Activated CD4-positive, CD25-positive, alpha-beta regulatory T cell treated with anti-CD3 and anti-CD28 coated beads, Interleukin-2, amount 50 U/mL, for 16 hours (primary cell): ENCODE measurements around the gene PARVB.

Source experiments
- DNase-seq: peaks from one replicate; pipeline ENCODE4 v3.0.0-alpha.2; 2020; ENCODE audit warnings: low read depth, low spot score

Gene PARVB

DNA sequence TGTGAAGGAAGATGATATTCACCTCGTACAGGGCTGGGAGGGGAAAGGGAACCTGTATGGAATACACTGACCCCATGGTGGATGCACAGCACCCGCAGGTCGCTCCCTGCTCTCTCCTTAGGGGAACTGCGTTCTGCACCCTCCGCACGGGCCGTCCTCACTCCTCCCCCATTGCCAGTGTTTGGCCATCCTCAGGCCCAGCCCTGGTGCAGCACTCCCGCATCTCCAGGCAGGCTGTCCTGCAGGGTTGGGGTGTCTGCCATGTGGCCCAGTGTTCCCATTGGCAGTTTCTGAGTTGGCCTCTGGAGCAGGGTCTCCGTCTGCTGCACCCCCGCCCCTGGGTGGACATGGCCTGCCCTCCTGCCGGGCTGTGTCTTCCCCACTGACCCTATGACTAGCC lies 137.6 kb downstream of the PARVB start:
- DNase-seq, result no peak

- no peak for DNase-seq
These were observed 138.9 kb downstream of the PARVB start for GRCh38 chr22:44162960-44163359.

GRCh38 chr22:44163536-44163935 lies 139.4 kb downstream of the PARVB start:
- no peak for DNase-seq

DNA sequence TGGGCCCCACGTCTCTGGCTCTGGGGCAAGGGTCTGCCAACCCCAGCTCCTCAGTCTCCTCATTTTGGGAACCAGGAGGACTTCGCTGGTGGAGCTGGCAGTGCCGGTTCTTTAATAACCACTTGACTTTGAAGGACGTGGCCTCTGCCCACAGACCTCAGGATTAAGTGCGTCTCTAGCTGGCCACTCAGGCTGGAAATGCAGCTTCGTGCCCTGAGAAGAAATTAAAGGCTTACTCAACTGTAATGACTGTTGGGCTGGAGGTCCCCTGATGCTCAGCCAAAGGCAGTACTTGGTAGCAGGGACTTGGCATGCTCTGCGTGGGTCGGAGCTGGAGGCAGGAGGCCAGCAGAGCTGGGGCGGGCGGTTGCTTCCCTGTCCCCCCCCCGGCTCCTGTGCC lies 139.9 kb downstream of the PARVB start:
- DNase-seq, result no peak

- DNase-seq, result no peak
These were observed 141.3 kb downstream of the PARVB start for GRCh38 chr22:44165286-44165874.

GRCh38 chr22:44166498-44167276 lies 142.6 kb downstream of the PARVB start:
- DNase-seq, result no peak

DNA sequence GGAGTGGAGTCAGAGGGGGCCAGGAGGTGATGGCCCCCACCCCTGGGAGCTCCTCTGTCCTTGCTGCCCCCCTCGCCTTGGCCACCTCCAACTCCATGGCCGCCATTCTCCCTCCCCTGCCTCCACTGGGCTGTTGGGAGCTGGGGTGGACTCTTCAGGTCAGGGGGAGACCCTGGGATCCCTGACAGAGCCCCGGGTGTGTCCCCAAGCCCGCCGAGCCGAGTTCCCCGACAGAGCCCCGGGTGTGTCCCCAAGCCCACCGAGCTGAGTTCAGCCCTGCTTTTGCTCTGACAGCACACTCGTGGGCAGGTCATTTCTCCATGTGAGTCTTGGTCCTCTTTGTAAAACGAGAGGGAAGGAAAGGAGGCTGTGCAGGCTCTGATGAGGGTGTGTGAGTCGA lies 143.4 kb downstream of the PARVB start:
- no peak for DNase-seq

DNA sequence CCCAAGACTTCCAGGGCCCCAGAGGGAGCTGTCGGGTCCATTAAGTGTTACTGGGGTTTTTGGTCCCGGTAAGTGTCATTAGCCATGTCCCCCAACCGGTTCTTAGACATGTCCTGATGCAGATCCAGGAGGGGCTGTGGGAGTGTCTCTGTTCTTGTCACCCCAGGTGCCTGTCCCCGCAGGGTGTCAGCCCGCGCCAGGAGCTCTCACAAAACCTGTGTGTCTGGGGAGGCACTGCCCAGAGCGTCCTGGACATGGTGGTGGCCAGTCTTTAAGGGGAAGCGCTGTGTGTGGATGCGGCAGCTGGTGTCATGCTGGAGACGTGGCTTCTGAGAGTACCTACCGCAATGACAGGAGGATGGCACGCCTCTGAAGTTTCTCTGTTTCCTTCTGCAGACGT lies 144.1 kb downstream of the PARVB start:
- no peak for DNase-seq

- DNase-seq, result no peak
These were observed 146.4 kb downstream of the PARVB start for GRCh38 chr22:44170470-44170869.

- DNase-seq, result no peak
These were observed 147.5 kb downstream of the PARVB start for GRCh38 chr22:44171561-44171960.

GRCh38 chr22:44172370-44173108 lies 148.4 kb downstream of the PARVB start:
- no peak for DNase-seq

DNA sequence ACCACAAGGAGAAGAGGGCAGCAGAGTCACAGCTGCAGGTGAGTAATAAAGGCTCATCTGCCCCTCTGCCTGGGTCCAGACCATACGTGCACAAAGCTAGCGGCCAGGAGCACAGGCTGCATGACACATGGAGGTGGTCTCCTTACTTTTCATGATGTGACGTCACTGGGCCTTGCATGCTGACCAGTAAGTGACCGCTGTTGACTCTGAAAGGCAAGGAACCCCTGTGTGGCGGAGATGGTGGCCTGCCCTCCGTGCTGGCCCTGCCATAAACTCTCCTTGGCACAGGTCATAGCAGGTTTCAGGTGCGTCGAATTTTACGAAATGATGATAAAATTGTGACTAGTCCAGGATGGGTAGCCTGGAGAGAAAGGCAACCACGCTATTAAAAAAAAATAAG lies 149.1 kb downstream of the PARVB start:
- no peak for DNase-seq

DNA sequence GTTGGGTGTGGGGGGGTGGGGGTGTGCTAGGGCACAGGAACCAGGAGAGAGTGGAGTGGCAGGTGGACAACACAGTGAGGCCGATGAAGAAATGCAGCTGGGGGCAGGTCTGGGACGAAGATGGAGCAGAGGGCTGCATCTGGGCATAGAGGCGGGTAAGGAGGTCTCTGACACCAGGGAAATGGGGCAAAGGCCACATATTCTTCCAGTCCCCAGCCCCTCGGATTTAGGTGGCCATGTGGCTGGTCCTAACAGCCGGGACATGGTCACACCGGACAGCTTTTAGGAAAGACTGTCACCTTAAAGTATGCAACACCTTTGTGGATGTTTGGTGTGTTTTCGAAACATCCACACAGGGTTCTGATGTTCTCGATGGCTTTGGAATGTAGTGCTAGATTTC lies 151.6 kb downstream of the PARVB start:
- DNase-seq, result no peak

GRCh38 chr22:44179196-44179988 lies 155.3 kb downstream of the PARVB start:
- no peak for DNase-seq

DNA sequence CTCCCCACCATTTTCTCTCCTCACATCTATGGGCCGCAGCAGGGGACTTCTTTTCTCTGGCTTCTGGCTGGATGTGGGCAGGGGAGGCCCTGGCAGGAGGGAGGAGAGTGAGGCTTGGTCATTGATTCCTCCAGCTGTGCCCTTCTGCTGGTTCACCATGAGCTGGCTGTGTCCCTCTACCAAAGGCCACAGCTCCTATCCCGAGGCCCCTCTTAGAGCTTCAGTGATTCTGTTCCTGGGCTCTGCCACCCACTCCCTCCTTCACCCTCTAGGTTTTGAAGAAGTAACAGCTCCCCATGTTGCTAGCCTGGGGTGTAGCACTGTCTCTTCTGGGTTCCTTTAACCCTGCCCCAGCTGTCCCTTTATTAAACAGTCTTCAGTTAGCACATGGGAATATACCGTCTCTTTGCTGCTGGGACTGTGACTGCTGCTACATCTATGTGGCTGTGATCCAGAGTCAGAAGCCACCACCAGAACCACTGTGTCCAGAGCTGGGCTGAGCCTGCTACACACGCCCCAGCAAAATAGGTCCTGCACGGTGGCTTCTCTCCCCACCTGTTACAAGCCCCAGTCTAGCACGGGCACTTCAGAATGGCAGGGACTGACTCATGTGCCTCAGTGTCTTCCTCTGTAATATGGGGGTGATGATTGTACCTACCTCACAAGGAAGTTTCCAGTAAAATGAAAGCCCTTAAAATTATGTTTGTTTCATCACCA lies 156.0 kb downstream of the PARVB start:
- no peak for DNase-seq

GRCh38 chr22:44180706-44181032 lies 156.6 kb downstream of the PARVB start, which contains the start of gene PARVG:
PARVG (plus strand) TSS chr22:44180925; CDS start chr22:44183330, 2,405 bp downstream.
- peak; percentile 29 for DNase-seq

DNA sequence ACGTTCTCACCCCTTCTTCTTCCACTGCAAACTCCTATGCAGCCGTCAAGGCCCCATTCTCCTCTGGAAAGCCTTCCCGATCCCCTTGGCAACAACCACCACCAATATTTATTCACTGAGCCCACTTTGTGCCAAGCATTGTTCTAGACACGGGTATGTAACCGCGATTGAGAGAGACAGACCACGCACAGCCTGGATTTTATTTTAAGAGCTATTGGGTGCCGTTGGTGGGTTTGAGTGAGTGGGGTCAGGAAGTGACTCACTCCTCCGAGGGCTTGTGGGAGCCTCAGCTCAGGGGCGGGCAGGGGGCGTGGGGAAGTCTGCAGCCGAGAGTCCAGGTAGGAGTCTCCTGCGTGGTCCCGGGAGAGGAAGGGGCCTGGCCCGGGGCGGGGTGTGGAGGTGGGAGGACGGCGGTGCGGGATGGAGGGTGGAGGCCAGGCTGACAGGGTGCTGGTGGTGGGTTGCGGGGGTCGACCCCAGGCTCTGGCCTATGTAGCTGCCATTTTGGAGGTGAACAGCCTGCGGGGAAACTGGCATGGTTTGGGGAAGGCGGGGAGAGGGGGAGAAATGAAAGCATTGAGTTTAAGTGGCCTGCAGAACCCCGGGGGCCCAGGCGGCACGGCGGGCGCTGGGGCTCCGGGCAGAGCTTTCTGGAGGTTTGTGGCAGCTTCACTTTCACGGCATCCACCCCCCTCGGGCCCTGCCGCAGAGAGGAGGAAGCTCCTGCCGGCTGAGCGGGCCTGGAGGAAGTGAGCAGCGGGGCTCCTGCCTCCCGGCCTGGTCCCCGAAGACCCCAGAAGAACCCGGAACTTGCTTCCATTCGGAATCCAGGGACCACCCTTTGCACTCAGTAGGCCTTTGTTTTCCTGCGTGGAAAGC lies 157.2 kb downstream of the PARVB start:
- peak; percentile 21 for DNase-seq

DNA sequence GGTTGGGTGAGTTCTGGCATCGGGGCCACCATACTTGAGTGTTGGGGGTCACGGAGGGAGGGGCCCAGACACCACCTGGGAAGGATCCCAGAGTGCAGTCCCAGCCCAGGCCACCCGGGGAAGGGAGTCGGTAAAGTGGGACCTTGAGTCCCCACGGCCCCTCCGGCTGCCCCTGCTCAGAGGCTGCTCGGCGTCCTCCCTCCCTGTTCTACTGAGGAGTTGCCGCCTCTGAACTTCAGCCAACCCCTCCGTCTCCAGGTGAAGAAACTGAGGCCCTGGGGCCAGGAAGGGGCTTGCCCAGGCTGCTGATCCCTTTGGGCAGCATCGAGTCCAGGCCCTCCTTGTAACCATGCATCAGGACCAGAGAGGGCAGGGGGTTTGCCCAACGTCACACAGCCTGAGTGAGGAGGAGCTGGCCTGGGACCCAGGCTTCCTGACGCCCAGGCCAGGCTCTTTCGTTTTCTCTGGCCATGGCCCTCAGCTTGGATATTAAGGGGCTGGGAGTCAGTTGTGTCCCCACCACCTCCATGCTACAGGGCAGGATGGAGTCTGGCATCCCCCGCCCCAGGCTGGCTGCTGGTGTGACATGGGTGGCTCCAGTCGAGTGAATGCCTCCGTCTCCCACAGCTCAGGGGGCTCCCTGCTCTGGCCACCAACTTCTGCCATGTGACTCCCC lies 157.9 kb downstream of the PARVB start:
- DNase-seq, result no peak

- DNase-seq, result no peak
These were observed 158.6 kb downstream of the PARVB start for GRCh38 chr22:44182588-44183286.
